Gastroesophageal sphincter (tissue), 3 donors: ENCODE measurements around the gene C16orf46.

ENCODE experiments used
- EP300 ChIP-seq: sonication (generic); formaldehyde crosslinking; IDR thresholded peaks from one replicate; pipeline ENCODE4 v1.6.1; 2017; ENCODE audit warnings: antibody characterized with exemption, mild to moderate bottlenecking
- POLR2AphosphoS5 ChIP-seq: sonication (generic); formaldehyde crosslinking; IDR thresholded peaks from one replicate; pipeline ENCODE4 v1.6.1; 2017; ENCODE audit warnings: antibody characterized with exemption
- TF ChIP-seq, protein P1 (sequence below), 4 experiments: fragments of 200-600 bp in 2 of 4; fragments of 450-650 bp in 2 of 4; sonication (generic) in 1 of 4; IDR thresholded peaks; one replicate each; pipeline ENCODE4 v1.5.1; 2017 to 2019; ENCODE audit warnings: antibody characterized with exemption in 4 of 4, mild to moderate bottlenecking in 2 of 4, moderate library complexity in 2 of 4

DNA sequence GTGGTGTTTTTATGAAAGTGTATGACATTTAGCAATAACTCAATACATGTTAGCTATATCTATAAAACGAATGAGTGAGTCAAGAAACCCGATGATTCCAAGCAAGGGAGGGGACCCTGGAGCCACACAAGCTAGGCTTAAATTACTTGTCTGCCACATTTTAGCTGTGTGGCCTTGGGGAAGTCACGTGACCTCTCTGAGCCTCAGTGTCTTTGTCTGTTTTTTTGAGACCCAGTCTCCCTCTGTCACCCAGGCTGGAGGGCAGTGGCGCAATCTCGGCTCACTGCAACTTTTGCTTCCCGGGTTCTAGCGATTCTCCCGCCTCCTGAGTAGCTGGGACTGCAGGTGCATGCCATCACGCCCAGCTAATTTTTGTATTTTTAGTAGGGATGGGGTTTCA, 39.2 kb upstream of the C16orf46 start:
- TF ChIP-seq, protein P1, sequence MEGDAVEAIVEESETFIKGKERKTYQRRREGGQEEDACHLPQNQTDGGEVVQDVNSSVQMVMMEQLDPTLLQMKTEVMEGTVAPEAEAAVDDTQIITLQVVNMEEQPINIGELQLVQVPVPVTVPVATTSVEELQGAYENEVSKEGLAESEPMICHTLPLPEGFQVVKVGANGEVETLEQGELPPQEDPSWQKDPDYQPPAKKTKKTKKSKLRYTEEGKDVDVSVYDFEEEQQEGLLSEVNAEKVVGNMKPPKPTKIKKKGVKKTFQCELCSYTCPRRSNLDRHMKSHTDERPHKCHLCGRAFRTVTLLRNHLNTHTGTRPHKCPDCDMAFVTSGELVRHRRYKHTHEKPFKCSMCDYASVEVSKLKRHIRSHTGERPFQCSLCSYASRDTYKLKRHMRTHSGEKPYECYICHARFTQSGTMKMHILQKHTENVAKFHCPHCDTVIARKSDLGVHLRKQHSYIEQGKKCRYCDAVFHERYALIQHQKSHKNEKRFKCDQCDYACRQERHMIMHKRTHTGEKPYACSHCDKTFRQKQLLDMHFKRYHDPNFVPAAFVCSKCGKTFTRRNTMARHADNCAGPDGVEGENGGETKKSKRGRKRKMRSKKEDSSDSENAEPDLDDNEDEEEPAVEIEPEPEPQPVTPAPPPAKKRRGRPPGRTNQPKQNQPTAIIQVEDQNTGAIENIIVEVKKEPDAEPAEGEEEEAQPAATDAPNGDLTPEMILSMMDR (IDR thresholded peaks at IDR 0.05): no peak
- no peak for TF ChIP-seq EP300
- TF ChIP-seq POLR2AphosphoS5: no peak
